Panc1 (cell line): ENCODE measurements around the gene TIMM44. TPM values are rescaled to one million over a fixed set of nuclear protein-coding genes. Genes with fewer than 3 reads are reported as not detected.

Experiments used
- ATAC-seq: fragments of 200-7000 bp; cut with Tn5 transposase; 2 replicates; pipeline ENCODE4 v1.9.1; 2020; ENCODE audit warnings: mild to moderate bottlenecking, moderate library complexity
- BruUV-seq: library from RNA; stranded (reverse); fragments of 400-500 nt; replicated peaks from 2 replicates; lab custom pipeline; 2021; lab: Mats Ljungman, UMichigan
- CTCF ChIA-PET: fragments of 300-600 bp; sonication (Branson Sonifier 250); formaldehyde crosslinking; loops from one replicate; lab custom pipeline; 2022; ENCODE audit warnings: antibody characterized with exemption; lab: Charles Lee
- POLR2A ChIA-PET: fragments of 300-600 bp; sonication (Branson Sonifier 250); formaldehyde crosslinking; loops from one replicate; lab custom pipeline; 2022; ENCODE audit warnings: antibody characterized with exemption; lab: Charles Lee
- DNase-seq: peaks from one replicate; pipeline ENCODE4 v3.0.0-alpha.2; 2010; ENCODE audit warnings: low read depth, low spot score
- H3K27ac ChIP-seq: 2 replicates; pipeline ENCODE4 v1.5.1; 2011; ENCODE audit warnings: mild to moderate bottlenecking, low read length, inconsistent platforms
- H3K27me3 ChIP-seq: fragments of 200-500 bp; sonication (Bioruptor generic); 2 replicates; pipeline ENCODE4 v1.6.0; 2014; ENCODE audit warnings: low read length, inconsistent platforms; ENCODE audit not compliant: control insufficient read depth, insufficient read depth
- H3K36me3 ChIP-seq: fragments of 200-500 bp; sonication (Bioruptor generic); 2 replicates; pipeline ENCODE4 v1.5.1; 2014; ENCODE audit warnings: inconsistent platforms, mild to moderate bottlenecking, low read length, moderate library complexity; ENCODE audit not compliant: control insufficient read depth, insufficient read depth
- H3K4me1 ChIP-seq: 2 replicates; pipeline ENCODE4 v1.5.1; 2011; ENCODE audit warnings: inconsistent platforms, mild to moderate bottlenecking, low read length, moderate library complexity; ENCODE audit not compliant: control insufficient read depth, insufficient read depth
- H3K4me3 ChIP-seq, 2 experiments: 2 replicates each; pipeline ENCODE4 v1.5.1; 2011 to 2012; ENCODE audit warnings: low read depth in 2 of 2, low read length in 2 of 2, mild to moderate bottlenecking in 2 of 2, inconsistent platforms in 1 of 2, moderate library complexity in 1 of 2
- H3K9me3 ChIP-seq: fragments of 200-500 bp; sonication (Bioruptor generic); 2 replicates; pipeline ENCODE4 v1.5.1; 2014; ENCODE audit warnings: low read depth, mild to moderate bottlenecking, inconsistent platforms, low read length, moderate library complexity; ENCODE audit not compliant: control insufficient read depth, insufficient read depth
- POLR2AphosphoS5 ChIP-seq: IDR thresholded peaks from 2 replicates; pipeline ENCODE4 v1.6.1; 2012; ENCODE audit warnings: mild to moderate bottlenecking, low read depth, low read length, moderate library complexity
- SIN3A ChIP-seq: IDR thresholded peaks from 2 replicates; pipeline ENCODE4 v1.6.1; 2012; ENCODE audit warnings: low read depth, mild to moderate bottlenecking, low read length, moderate library complexity, borderline replicate concordance; ENCODE audit not compliant: insufficient read depth
- TCF7L2 ChIP-seq: IDR thresholded peaks from 2 replicates; pipeline ENCODE4 v1.6.1; 2011; ENCODE audit warnings: mild to moderate bottlenecking, low read depth, low read length, inconsistent platforms
- in situ Hi-C: cut with HindIII; loops from 2 replicates; pipeline ENCODE4 v1.10.0; 2016; ENCODE audit warnings: low sequenced_read_pairs, low pct_unique_long_range_greater_than_20kb
- intact Hi-C: fragments of 100-400 bp; cut with micrococcal nuclease; formaldehyde crosslinking; loops from one replicate; pipeline ENCODE4 v1.10.0; 2022; ENCODE audit not compliant: unreplicated experiment
- total RNA-seq: library from RNA; stranded (reverse); gene quantifications from one replicate; pipeline ENCODE4 v1.2.1, GENCODE V29; 2021; ENCODE audit not compliant: unreplicated experiment
- TF ChIP-seq, protein P1 (sequence below): fragments of 450-650 bp; IDR thresholded peaks from 2 replicates; pipeline ENCODE4 v1.5.1; 2017; ENCODE audit warnings: mild to moderate bottlenecking
- TF ChIP-seq, protein P2 (sequence below), 2 experiments: IDR thresholded peaks; 2 replicates each; pipeline ENCODE4 v1.6.1; 2011 to 2012; ENCODE audit warnings: low read depth in 2 of 2, control low read depth in 1 of 2, low read length in 1 of 2, mild to moderate bottlenecking in 1 of 2, moderate library complexity in 1 of 2; ENCODE audit not compliant: insufficient read depth in 1 of 2

TIMM44 gene
- total RNA-seq, 1 experiment from 2014 or later: 105 TPM

DNA sequence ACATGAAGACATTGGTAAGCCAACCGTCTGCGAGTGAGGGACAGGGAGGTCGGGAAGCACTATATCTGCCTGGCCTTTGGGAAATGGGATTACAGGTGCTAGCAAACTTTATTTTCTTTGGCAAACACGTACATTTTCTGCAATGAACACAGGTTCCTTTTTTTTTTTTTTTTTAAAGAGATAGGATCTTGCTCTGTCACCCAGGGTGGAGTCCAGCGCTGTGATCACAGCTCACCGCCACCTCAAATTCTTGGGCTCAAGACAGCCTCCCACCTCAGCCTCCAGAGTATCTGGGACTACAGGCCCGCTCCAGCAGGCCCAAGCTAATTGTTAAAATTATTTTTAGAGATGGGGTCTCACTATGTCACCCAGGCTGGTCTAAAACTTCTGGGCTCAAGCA, 37.7 kb upstream of the TIMM44 start:
- CTCF ChIA-PET: no interaction called here
- H3K4me1 ChIP-seq: no peaks in the 10 kb centered on the region
- H3K4me3 ChIP-seq: no peak overlapping the region
- DNase-seq: no peak
- intact Hi-C loops: no loop called here
- no peaks in the 10 kb centered on the region for H3K27me3 ChIP-seq
- no peaks in the 10 kb centered on the region for H3K36me3 ChIP-seq
- POLR2A ChIA-PET: no interaction called here
- no peak overlapping the region for H3K27ac ChIP-seq
- H3K9me3 ChIP-seq: no peaks in the 10 kb centered on the region
- no peak for ATAC-seq
- TF ChIP-seq POLR2AphosphoS5: no peak
- TF ChIP-seq TCF7L2: no peak
- TF ChIP-seq SIN3A: no peak
- TF ChIP-seq, protein P1, sequence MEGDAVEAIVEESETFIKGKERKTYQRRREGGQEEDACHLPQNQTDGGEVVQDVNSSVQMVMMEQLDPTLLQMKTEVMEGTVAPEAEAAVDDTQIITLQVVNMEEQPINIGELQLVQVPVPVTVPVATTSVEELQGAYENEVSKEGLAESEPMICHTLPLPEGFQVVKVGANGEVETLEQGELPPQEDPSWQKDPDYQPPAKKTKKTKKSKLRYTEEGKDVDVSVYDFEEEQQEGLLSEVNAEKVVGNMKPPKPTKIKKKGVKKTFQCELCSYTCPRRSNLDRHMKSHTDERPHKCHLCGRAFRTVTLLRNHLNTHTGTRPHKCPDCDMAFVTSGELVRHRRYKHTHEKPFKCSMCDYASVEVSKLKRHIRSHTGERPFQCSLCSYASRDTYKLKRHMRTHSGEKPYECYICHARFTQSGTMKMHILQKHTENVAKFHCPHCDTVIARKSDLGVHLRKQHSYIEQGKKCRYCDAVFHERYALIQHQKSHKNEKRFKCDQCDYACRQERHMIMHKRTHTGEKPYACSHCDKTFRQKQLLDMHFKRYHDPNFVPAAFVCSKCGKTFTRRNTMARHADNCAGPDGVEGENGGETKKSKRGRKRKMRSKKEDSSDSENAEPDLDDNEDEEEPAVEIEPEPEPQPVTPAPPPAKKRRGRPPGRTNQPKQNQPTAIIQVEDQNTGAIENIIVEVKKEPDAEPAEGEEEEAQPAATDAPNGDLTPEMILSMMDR: no peak
- no TSS peak for BruUV-seq
- in situ Hi-C loops: no loop called here

DNA sequence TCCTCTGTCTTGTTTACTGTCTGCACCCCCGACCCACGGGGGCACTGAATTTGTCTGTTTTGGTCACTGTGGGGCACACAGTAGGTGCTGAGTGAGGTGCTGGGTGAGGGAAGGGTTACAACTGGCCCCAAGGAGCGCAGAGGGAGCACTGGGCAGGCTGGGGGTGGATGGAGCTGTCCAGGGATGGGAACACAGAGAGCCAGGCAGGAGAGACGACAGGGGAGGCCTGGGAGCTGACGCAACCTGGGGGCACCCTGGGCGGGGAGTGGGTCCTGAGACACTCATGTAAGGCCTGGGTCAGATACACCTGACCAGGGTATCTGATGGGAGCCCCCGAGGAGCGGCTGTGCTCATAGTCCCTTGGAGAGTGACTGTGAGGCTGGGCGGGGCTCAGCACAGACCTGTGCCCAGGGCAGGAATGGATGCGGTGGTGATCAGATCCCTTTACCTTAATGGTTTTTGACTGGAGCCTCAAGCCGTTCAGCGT, 37.2 kb upstream of the TIMM44 start:
- H3K27me3 ChIP-seq: no peaks in the 10 kb centered on the region
- ChIA-PET POLR2A (no interaction called here), CTCF (no interaction called here)
- in situ Hi-C loops: no loop called here
- ATAC-seq (no peak), DNase-seq (no peak)
- BruUV-seq: no TSS peak
- H3K4me3 ChIP-seq: no peak overlapping the region
- intact Hi-C loops: no loop called here
- no peak overlapping the region for H3K27ac ChIP-seq
- no peaks in the 10 kb centered on the region for H3K36me3 ChIP-seq
- H3K4me1 ChIP-seq: no peaks in the 10 kb centered on the region
- TF ChIP-seq, protein P1: no peak
- TF ChIP-seq TCF7L2 (no peak), POLR2AphosphoS5 (no peak), SIN3A (no peak)
- TF ChIP-seq, protein P2, sequence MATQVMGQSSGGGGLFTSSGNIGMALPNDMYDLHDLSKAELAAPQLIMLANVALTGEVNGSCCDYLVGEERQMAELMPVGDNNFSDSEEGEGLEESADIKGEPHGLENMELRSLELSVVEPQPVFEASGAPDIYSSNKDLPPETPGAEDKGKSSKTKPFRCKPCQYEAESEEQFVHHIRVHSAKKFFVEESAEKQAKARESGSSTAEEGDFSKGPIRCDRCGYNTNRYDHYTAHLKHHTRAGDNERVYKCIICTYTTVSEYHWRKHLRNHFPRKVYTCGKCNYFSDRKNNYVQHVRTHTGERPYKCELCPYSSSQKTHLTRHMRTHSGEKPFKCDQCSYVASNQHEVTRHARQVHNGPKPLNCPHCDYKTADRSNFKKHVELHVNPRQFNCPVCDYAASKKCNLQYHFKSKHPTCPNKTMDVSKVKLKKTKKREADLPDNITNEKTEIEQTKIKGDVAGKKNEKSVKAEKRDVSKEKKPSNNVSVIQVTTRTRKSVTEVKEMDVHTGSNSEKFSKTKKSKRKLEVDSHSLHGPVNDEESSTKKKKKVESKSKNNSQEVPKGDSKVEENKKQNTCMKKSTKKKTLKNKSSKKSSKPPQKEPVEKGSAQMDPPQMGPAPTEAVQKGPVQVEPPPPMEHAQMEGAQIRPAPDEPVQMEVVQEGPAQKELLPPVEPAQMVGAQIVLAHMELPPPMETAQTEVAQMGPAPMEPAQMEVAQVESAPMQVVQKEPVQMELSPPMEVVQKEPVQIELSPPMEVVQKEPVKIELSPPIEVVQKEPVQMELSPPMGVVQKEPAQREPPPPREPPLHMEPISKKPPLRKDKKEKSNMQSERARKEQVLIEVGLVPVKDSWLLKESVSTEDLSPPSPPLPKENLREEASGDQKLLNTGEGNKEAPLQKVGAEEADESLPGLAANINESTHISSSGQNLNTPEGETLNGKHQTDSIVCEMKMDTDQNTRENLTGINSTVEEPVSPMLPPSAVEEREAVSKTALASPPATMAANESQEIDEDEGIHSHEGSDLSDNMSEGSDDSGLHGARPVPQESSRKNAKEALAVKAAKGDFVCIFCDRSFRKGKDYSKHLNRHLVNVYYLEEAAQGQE (IDR thresholded peaks at IDR 0.05; ENCODE audit: insufficient read depth in 1 of 2, low read depth in 2 of 2, low read length in 1 of 2): no peak
- H3K9me3 ChIP-seq: no peaks in the 10 kb centered on the region
